Superior temporal gyrus (tissue), 1 donor: ENCODE measurements around the gene LIPC.

ENCODE experiments used
- DNase-seq: peaks from one replicate; pipeline ENCODE4 v3.0.0-alpha.2; 2016; ENCODE audit errors: extremely low spot score

Gene LIPC

GRCh38 chr15:58406811-58407210 is 25.0 kb upstream of the LIPC start:
- DNase-seq = no peak

- DNase-seq = peak; percentile 94
Observed at GRCh38 chr15:58407236-58407775, 24.5 kb upstream of the LIPC start.

DNA sequence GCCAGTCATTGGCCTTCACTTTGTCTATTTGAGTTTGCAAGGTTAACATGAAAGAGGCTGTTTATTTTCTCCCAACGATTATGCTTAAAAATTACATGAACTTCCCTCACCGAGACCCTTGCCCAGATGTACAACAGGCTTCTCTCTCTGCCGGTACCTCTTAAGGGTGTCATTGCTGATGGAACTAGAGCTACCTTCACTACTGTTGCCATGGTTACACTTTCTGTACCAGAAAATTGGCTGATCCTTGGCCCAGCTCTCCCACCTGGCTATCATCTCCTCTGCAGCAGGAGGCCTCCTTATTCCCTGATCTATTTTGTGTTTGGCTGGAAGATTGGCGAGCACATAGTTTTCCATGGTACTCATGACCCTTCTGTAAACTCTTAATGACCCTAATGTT is 24.0 kb upstream of the LIPC start:
- no peak for DNase-seq

- no peak for DNase-seq
Observed at GRCh38 chr15:58409861-58410260, 21.9 kb upstream of the LIPC start.

- peak; percentile 48 for DNase-seq
Observed at GRCh38 chr15:58410353-58410752, 21.4 kb upstream of the LIPC start.

GRCh38 chr15:58413253-58413652 is 18.5 kb upstream of the LIPC start:
- no peak for DNase-seq

- DNase-seq = no peak
Observed at GRCh38 chr15:58415636-58416035, 16.2 kb upstream of the LIPC start.

DNA sequence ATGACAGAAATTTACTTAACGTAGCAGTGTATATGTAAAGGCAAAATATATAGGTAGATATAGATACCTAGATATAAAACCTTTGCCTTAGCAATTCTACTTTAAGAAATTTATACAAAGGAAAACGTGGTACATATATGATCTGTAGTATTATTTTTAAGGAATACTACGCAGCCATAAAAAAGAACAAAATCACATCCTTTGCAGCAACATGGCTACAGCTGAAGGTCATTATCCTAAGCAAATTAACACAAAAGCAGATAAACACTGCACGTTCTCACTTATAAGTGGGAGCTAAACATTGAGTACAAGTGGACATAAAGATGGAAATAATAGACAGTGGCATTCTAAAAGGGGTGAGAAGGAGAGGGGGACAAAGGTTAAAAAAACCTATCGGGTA is 14.8 kb upstream of the LIPC start:
- DNase-seq = no peak

- DNase-seq = no peak
Observed at GRCh38 chr15:58418135-58418534, 13.7 kb upstream of the LIPC start.

DNA sequence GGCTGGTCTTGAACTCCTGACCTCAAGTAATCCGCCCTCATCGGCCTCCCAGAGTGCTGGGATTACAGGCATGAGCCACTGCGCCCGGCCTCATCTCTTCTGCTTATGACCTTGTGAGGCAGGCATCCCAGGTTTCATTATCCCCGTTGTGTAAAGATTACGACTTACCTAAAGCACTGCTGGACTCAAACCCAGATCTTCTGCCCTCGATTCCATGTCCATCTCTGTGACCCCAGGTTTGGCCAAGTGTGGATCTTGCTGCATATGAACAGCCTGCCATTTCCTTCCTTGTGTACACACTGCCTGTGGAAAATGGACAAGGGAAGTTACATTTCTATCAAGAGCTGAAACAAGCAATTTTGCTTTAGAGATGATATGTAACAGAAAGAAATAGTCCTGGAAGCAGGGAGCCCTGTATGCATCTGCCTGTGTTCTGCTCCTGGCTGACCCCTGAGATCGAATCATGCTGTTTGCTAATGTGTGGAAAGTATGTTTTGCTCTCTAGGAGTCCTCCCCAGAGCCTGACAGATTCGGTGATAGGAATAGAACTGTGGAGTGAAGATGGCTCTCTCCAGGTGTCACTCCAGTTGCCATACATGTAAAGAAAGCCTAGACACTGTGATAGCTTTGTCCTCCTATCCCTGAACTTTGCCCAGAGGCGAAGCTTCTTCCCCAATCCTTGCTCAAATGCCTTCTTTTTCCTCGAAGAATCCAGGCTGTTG is 11.8 kb upstream of the LIPC start:
- DNase-seq = no peak

DNA sequence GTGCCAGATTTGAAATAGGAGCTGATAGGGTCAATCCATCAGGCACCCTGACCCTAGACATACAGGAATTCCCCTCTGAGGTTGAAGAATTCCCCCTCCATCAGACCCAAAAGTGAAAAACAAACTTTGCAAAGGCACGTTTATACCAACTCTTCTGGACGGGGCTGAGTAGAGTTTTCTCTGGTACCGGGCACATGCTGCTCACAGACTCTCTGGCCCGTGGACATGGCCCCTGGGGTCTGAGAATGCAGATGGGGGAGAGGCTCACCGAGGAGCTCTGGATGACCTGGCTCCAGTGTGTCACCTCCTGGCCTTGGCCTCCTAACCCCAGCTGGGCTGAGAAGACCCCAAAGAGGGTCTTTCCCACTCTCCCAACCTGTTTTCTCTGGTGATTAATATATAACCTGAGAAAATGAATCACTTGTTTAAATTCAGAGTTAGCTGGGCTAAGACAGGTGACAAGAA is 11.2 kb upstream of the LIPC start:
- DNase-seq = no peak

DNA sequence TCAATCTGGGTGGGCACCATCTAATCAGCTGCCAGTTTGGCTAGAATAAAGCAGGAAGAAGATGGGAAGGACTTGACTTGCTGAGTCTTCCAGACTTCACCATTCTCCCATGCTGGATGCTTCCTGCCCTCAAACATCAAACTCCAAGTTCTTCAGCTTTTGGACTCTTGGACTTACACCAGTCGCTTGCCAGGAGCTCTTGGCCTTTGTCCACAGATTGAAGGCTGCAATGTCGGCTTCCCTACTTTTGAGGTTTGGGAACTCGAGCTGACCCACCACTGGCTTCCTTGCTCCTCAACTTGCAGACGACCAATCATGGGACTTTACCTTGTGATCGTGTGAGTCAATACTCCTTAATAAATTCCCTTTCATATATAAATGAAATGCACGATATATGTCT is 8.6 kb upstream of the LIPC start:
- no peak for DNase-seq

DNA sequence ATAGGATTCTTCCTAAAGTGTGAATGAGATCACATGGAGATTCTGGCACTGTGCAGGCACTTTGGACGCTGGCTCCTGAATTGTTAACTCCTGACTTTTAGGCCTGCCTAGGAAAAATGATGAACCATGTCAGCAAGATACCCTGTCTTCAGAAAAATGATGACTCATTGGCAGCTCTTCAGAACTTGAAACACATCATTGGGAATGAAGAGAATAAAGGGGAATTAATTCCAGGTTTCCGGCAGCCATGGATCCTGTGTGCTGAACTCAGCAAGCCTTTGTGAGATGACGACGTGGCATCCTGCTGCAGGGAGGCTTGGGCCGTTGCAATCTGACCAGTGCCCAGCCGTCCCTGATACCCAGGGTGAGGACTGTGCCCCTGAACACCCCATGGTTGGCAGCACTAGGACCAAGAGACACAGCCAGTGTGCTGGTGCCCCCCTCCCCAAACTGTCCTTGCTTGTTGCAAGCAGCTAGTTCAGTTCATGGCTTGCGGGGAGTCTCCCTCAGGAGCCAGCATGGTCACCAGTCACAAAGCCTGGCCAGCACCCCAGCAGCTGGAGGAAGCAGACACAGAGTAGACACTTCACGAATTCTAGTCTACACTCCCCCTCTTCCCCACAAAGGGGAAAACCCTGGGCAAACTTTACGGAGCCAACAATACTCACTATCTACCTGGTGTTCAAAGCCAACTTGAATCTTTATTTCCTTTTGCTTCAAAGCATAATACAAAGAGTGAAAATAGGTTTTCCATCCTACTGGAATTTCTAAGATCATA is 7.8 kb upstream of the LIPC start:
- no peak for DNase-seq

DNA sequence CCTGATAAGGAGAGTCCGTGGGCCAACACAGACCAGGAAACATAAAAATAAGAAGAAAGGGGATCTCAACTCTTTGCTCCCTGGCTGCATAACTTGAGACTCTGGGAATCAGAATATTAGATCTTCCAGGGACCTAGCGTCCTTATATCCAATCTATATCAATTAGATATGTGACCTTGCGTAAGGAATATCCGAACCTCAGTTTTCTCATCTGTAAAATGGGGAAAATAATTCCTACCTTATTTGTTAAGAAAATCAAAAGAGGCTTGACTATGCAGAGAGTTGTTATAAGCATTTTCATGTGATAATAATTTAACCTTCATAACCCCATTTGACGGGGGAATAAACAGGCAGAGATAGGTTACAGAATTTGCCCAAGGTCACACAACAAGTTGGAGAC is 7.1 kb upstream of the LIPC start:
- no peak for DNase-seq

DNA sequence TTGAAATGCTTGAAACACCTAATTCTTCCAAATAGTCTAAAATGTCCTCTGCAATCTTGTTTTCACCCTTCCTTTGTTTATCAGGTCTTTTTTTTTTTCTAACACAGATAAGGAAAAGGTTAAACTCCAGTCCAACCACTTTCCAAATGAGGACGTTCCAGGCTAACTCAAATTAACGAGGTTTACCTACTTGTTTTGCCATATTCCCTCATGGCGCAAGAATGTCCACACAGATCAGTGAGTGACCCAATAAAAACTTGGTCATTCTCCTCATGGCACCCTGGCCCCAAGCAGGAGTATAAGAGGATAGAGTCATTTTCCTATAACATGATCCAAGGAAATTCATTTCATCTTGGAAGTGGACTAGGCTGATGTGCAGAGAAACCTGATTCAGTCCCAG is 6.6 kb upstream of the LIPC start:
- no peak for DNase-seq

GRCh38 chr15:58425834-58426233 is 6.0 kb upstream of the LIPC start:
- DNase-seq = no peak

DNA sequence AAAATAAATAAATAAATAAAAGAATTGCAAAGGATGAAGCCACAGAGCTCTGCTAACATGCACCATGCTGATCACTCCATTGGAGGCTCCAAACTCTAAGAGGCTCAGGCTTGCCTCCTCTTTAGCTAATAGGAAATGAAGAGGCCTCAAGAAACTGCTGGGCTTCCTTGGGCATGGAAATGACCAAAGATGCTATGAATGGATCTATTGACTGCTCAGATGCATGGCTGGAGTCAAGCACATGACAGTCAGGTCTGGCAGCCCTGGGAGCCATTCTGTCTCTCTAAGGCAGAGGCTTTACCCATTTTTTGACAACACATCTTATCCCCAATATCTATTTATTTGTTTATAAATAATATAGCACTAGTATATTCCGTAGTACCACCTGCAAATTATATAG is 5.3 kb upstream of the LIPC start:
- no peak for DNase-seq

GRCh38 chr15:58427987-58428386 is 3.8 kb upstream of the LIPC start:
- DNase-seq = no peak

GRCh38 chr15:58430224-58430787 is 1.5 kb upstream of the LIPC start:
- no peak for DNase-seq

DNA sequence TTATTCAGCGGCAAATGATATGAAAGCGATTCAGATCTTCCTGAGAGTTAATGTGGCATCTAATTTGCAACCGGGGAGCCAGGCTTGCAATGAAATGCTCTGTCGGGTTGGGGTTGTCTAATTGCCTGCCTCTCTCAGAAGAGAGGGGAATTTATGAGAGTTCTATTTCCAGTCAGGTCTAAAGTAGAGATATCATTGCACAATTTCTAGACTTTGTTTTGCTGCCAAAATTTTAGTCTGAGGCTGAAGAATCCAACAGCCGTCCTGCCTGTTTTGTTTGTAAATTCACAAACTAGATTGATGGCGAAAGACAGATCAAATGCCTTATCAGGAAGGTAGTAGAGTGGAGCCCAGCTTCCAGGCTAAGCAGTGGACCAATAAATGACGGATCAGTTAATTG is 610 bp downstream of the LIPC start:
- DNase-seq = no peak

DNA sequence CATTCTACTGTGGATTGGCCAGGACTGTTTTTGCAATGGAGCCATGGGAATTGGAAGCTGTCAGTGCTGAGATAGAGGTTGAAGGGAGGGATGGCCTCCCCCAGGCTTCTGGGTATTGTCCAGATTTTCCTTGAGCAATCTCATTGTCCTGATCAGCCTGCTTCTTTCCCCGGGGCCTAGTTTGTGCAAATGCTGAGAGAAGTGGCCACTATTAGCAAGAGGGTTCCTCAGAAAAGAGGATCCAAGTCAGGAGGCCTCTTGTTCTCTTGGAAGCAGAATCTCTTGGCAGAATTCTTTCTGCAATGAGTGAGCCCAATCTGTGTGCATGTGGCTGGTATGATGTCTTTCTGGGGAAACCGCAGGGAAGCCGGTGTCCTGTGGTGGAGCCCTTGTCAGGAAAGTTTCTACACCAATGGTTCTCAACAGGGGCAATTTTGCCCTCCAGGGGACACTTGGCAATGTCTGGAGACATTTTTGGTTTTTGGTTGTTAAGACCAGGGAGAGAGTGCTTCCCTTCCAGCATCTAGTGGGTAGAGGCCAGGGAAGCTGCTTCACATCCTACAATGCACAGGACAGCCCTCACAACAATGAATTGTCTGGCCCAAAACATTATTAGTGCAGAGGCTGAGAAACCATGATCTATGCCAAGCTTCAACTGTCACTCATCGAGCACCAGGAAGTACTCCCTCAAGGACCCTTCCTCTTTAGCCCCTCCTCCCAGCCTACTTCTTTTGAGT is 2.0 kb downstream of the LIPC start:
- DNase-seq = no peak

DNA sequence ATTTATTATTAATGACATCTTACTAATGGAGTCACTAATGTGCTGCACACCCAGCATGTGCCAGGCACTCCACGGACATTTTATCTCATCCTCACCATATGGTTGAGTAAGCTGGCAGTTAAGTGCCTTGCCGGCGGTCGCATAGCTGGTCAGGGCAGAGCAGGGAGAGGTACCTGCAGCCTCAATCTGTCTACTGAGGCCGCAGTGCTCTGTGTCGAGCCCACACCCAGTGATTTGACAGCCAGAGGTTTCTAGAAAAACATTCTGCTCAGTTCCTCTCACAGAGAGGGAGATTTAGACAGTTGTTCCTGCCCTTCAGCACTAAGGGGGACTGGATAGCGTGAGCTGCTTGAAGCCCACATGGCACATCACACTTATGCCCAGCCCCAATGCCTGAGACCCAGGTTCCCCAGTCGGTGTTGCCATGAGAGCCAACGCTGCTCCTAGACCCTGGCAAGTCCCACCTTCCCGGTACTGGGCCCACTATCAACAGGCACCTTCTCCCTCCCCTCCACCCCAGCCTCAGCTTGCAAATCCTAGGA is 2.6 kb downstream of the LIPC start:
- DNase-seq = no peak
